Mammary epithelial cell (primary cell): ENCODE results near the gene SVOPL.

Experiments used
- CTCF ChIP-seq, 2 donors: IDR thresholded peaks in 1 of 2; conservative IDR thresholded peaks in 1 of 2; 2 replicates each; pipeline ENCODE4 v1.5.1; 2011 to 2012; ENCODE audit warnings: inconsistent platforms in 2 of 2, low read length in 2 of 2, mild to moderate bottlenecking in 2 of 2, control low read depth in 1 of 2, low read depth in 1 of 2; ENCODE audit not compliant: insufficient read depth in 1 of 2; ENCODE audit errors: extremely low read depth in 1 of 2
- EZH2 ChIP-seq: IDR thresholded peaks from 2 replicates; pipeline ENCODE4 v1.6.1; 2012; ENCODE audit warnings: low read length, inconsistent platforms, borderline replicate concordance

DNA sequence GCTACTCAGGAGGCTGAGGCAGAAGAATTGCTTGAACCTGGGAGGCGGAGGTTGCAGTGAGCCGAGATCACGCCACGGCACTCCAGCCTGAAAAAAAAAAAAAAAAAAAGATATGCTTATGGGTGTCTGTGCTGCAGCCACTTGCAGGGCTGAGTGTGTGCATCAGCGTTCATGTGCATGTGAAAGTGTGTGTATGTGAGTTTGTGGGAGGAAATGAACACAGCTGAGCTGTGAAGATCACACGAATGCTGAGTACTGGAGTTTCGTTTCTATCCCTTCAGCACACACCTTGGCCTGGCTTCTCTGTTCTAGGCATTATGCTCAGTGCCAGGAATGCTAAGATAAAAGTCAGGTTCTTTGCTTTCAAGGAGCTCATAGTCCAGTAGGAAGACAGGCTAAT, 12.0 kb upstream of the SVOPL start:
- no peak for TF ChIP-seq CTCF (conservative IDR thresholded peaks at IDR 0.05 in 1 of 2, IDR thresholded peaks at IDR 0.05 in 1 of 2; ENCODE audit: extremely low read depth in 1 of 2, insufficient read depth in 1 of 2, low read depth in 1 of 2, low read length in 2 of 2)
- no peak for TF ChIP-seq EZH2
